ENCODE data around the gene XYLB. TPM values are rescaled to one million over a fixed set of nuclear protein-coding genes. Genes with fewer than 3 reads are reported as not detected.

The XYLB gene
- total and polyA plus RNA-seq, 5 donors from 2014 or later = 0.72 to 5.6 (median 2.1) TPM

DNA sequence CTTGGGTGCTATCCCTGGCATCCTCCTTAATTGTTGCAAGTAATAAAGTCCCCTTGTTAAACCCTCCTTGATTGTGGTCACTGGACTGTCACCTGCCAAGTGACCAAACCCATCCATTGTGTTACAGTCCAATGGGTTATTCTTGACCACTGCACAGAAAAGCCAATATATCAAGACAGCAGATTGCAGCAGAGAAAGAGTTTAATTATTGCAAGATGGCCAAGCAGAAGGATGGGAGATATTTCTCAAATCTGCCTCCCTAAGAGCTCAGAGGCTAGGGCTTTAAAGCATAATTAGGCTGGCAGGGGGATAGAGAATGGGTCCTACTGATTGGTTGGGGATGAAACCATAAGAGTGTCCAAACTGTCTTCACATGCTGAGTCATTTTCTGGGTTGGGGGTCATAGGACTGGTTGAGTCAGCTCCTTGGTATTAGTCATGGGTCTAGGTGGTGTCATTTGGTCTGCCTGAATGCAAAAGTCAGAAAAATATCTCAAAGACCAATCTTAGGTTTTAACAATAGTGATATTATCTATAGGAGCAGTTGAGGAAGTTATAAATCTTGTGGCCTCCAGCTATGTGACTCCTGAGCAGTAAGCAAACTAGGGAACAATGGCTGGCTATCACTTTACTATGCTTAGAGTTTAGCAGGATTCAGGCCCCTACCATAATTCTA, 19.1 kb upstream of the XYLB start:
- Histone ChIP-seq H3K4me3 (ENCODE audit: low read depth, low read length) (no peak overlapping the region), H3K4me1 (ENCODE audit: control insufficient read depth, insufficient read depth, low read length, poor library complexity, severe bottlenecking) (no peaks in the 10 kb centered on the region), H3K27me3 (ENCODE audit: control insufficient read depth, insufficient read depth, low read length) (no peaks in the 10 kb centered on the region), H3K9me3 (ENCODE audit: control insufficient read depth in 2 of 2, low read length in 2 of 2) (no peaks in the 10 kb centered on the region), H3K36me3 (ENCODE audit: control insufficient read depth, insufficient read depth, low read length) (no peaks in the 10 kb centered on the region), H3K27ac (ENCODE audit: insufficient read depth, low read length, poor library complexity, severe bottlenecking) (no peak overlapping the region)
- Mint-ChIP-seq H3K4me1 (no peaks in the 10 kb centered on the region), H3K27ac (peak overlapping the region in 1 of 3 donors; percentile 15), H3K27me3 (peaks cover 18% of the 10 kb centered on the region), H3K36me3 (no peaks in the 10 kb centered on the region), H3K4me3 (no peak overlapping the region), H3K9me3 (peaks cover 0 to 4% (median 0%) of the 10 kb centered on the region in 7 donors)
- DNase-seq = no peak
- ATAC-seq (ENCODE audit: low read depth in 2 of 2) = no peak

- no peaks in the 10 kb centered on the region for H3K27me3 ChIP-seq (ENCODE audit: control insufficient read depth, insufficient read depth, low read length)
- peaks cover 27% of the 10 kb centered on the region for H3K27me3 Mint-ChIP-seq
- DNase-seq (no peak), ATAC-seq (ENCODE audit: low read depth in 2 of 2) (no peak)
- H3K36me3 ChIP-seq (ENCODE audit: control insufficient read depth, insufficient read depth, low read length) = no peaks in the 10 kb centered on the region
- H3K4me1 Mint-ChIP-seq = no peaks in the 10 kb centered on the region
- H3K4me3 Mint-ChIP-seq = no peak overlapping the region
- no peak overlapping the region for H3K4me3 ChIP-seq (ENCODE audit: low read depth, low read length)
- no peak overlapping the region for H3K27ac ChIP-seq (ENCODE audit: insufficient read depth, low read length, poor library complexity, severe bottlenecking)
- H3K9me3 Mint-ChIP-seq = peaks cover 0 to 6% (median 0%) of the 10 kb centered on the region in 7 donors
- H3K4me1 ChIP-seq (ENCODE audit: control insufficient read depth, insufficient read depth, low read length, poor library complexity, severe bottlenecking) = no peaks in the 10 kb centered on the region
- peak overlapping the region in 1 of 3 donors; percentile 65 for H3K27ac Mint-ChIP-seq
- H3K36me3 Mint-ChIP-seq = no peaks in the 10 kb centered on the region
- H3K9me3 ChIP-seq (ENCODE audit: control insufficient read depth in 2 of 2, low read length in 2 of 2) = no peaks in the 10 kb centered on the region
These were observed 15.1 kb upstream of the XYLB start for GRCh38 chr3:38331257-38332022.

GRCh38 chr3:38332201-38332600, 14.4 kb upstream of the XYLB start:
- Histone ChIP-seq H3K4me3 (ENCODE audit: low read depth, low read length) (no peak overlapping the region), H3K27me3 (ENCODE audit: control insufficient read depth, insufficient read depth, low read length) (no peaks in the 10 kb centered on the region), H3K9me3 (ENCODE audit: control insufficient read depth in 2 of 2, low read length in 2 of 2) (no peaks in the 10 kb centered on the region), H3K27ac (ENCODE audit: insufficient read depth, low read length, poor library complexity, severe bottlenecking) (no peak overlapping the region), H3K36me3 (ENCODE audit: control insufficient read depth, insufficient read depth, low read length) (no peaks in the 10 kb centered on the region), H3K4me1 (ENCODE audit: control insufficient read depth, insufficient read depth, low read length, poor library complexity, severe bottlenecking) (no peaks in the 10 kb centered on the region)
- H3K27ac Mint-ChIP-seq = no peak overlapping the region
- ATAC-seq (ENCODE audit: low read depth in 2 of 2) (no peak), DNase-seq (no peak)
- no peaks in the 10 kb centered on the region for H3K4me1 Mint-ChIP-seq
- H3K9me3 Mint-ChIP-seq = peaks cover 0 to 4% (median 0%) of the 10 kb centered on the region in 7 donors
- H3K27me3 Mint-ChIP-seq = peaks cover 23% of the 10 kb centered on the region
- H3K36me3 Mint-ChIP-seq = no peaks in the 10 kb centered on the region
- no peak overlapping the region for H3K4me3 Mint-ChIP-seq

DNA sequence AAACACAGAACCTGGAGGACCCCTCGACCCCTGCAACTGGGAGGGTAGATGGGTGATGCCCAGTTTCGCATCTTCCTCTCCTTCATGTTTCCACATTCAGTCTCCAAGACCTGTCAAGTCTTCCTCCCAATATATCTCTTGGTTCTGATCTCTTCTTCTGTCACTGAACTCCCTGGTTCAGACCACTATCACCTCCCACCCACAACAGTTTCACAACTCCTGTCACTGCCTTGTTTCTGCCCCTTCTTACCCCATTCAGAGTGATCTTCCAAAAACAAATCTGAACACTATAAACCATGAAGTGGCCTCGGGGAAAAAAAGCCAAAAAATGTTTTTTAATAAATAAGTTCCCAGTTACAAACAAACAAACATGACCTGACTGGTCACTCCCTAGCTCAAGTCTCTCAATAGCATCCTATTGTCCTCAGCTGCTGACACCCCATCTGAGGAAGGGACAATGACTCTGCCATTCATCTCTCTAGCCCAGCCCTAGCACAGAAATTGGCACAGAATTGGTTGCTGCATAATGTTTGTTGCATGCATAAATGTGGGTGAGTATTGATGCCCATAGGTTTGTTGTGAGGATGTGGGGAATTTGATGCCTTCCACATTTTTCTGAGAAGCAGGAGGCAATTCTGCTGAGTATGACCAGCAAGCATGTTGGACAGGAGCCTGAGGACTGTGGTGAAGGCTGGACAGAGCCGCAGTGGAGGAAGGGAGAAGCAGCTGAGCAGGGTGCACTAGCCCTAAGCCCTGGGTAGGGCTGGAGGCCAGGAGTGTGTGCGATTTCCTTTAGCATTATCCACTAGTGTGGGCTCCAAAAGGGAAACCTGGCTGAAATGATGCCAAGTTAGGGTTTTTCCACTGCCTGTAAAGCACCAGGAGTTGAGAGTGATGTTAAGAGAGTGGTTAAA, 12.2 kb upstream of the XYLB start:
- Mint-ChIP-seq H3K4me3 (no peak overlapping the region), H3K27me3 (peaks cover 25% of the 10 kb centered on the region), H3K4me1 (no peaks in the 10 kb centered on the region), H3K9me3 (peaks cover 0 to 2% (median 0%) of the 10 kb centered on the region in 7 donors), H3K27ac (peak overlapping the region in 1 of 3 donors; percentile 67), H3K36me3 (no peaks in the 10 kb centered on the region)
- no peaks in the 10 kb centered on the region for H3K27me3 ChIP-seq (ENCODE audit: control insufficient read depth, insufficient read depth, low read length)
- no peaks in the 10 kb centered on the region for H3K36me3 ChIP-seq (ENCODE audit: control insufficient read depth, insufficient read depth, low read length)
- no peaks in the 10 kb centered on the region for H3K4me1 ChIP-seq (ENCODE audit: control insufficient read depth, insufficient read depth, low read length, poor library complexity, severe bottlenecking)
- ATAC-seq (ENCODE audit: low read depth in 2 of 2) (no peak), DNase-seq (no peak)
- H3K9me3 ChIP-seq (ENCODE audit: control insufficient read depth in 2 of 2, low read length in 2 of 2) = no peaks in the 10 kb centered on the region
- no peak overlapping the region for H3K27ac ChIP-seq (ENCODE audit: insufficient read depth, low read length, poor library complexity, severe bottlenecking)
- no peak overlapping the region for H3K4me3 ChIP-seq (ENCODE audit: low read depth, low read length)

GRCh38 chr3:38335263-38335662, 11.3 kb upstream of the XYLB start:
- H3K36me3 Mint-ChIP-seq = no peaks in the 10 kb centered on the region
- no peak overlapping the region for H3K27ac Mint-ChIP-seq
- no peak overlapping the region for H3K4me3 ChIP-seq (ENCODE audit: low read depth, low read length)
- peaks cover 3% of the 10 kb centered on the region for H3K27me3 ChIP-seq (ENCODE audit: control insufficient read depth, insufficient read depth, low read length)
- H3K9me3 ChIP-seq (ENCODE audit: control insufficient read depth in 2 of 2, low read length in 2 of 2) = no peaks in the 10 kb centered on the region
- H3K27ac ChIP-seq (ENCODE audit: insufficient read depth, low read length, poor library complexity, severe bottlenecking) = no peak overlapping the region
- no peaks in the 10 kb centered on the region for H3K4me1 ChIP-seq (ENCODE audit: control insufficient read depth, insufficient read depth, low read length, poor library complexity, severe bottlenecking)
- H3K9me3 Mint-ChIP-seq = peaks cover 0 to 2% (median 0%) of the 10 kb centered on the region in 7 donors
- peaks cover 25% of the 10 kb centered on the region for H3K27me3 Mint-ChIP-seq
- DNase-seq = no peak
- no peaks in the 10 kb centered on the region for H3K4me1 Mint-ChIP-seq
- no peak overlapping the region for H3K4me3 Mint-ChIP-seq
- H3K36me3 ChIP-seq (ENCODE audit: control insufficient read depth, insufficient read depth, low read length) = no peaks in the 10 kb centered on the region
- ATAC-seq (ENCODE audit: low read depth in 2 of 2) = no peak

DNA sequence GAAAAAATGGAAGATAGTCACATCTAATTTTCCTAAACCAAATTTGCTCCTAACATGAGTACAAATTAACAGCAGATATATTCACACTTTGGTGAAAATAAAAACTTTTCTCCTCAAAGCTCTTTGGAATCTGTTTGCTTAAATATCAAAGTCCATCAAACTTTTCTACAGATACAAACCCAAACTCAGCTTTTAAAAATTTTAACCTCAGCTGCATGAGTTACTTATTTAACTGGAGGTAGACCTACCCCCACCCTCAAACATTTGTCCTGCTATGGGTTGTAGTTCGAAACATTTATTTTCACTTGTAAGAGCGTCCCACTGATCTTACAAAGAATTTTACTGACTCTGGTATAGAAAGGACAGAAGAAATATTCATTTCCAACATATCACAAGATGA, 8.9 kb upstream of the XYLB start:
- no peak for ATAC-seq (ENCODE audit: low read depth in 2 of 2)
- no peak overlapping the region for H3K4me3 Mint-ChIP-seq

GRCh38 chr3:38343797-38344594, 2.6 kb upstream of the XYLB start:
- Mint-ChIP-seq H3K27ac (no peak overlapping the region), H3K9me3 (no peaks in the 10 kb centered on the region), H3K4me3 (peak overlapping the region in 1 of 4 donors; percentile 31), H3K36me3 (no peaks in the 10 kb centered on the region), H3K27me3 (peaks cover 16% of the 10 kb centered on the region), H3K4me1 (peaks cover 0 to 4% (median 2%) of the 10 kb centered on the region in 4 donors)
- ATAC-seq (ENCODE audit: low read depth in 2 of 2) (no peak), DNase-seq (no peak)
- Histone ChIP-seq H3K36me3 (ENCODE audit: control insufficient read depth, insufficient read depth, low read length) (no peaks in the 10 kb centered on the region), H3K27ac (ENCODE audit: insufficient read depth, low read length, poor library complexity, severe bottlenecking) (no peak overlapping the region), H3K4me3 (ENCODE audit: low read depth, low read length) (no peak overlapping the region), H3K27me3 (ENCODE audit: control insufficient read depth, insufficient read depth, low read length) (peaks cover 3% of the 10 kb centered on the region), H3K4me1 (ENCODE audit: control insufficient read depth, insufficient read depth, low read length, poor library complexity, severe bottlenecking) (peaks cover 11% of the 10 kb centered on the region), H3K9me3 (ENCODE audit: control insufficient read depth in 2 of 2, low read length in 2 of 2) (no peaks in the 10 kb centered on the region)

More for the DNA sequence above, 8.9 kb upstream of the XYLB start:
- Mint-ChIP-seq H3K27ac (no peak overlapping the region), H3K4me1 (no peaks in the 10 kb centered on the region), H3K9me3 (peaks cover 0 to 2% (median 0%) of the 10 kb centered on the region in 7 donors), H3K27me3 (peaks cover 24% of the 10 kb centered on the region), H3K36me3 (no peaks in the 10 kb centered on the region)
- DNase-seq = no peak
- no peak overlapping the region for H3K4me3 ChIP-seq (ENCODE audit: low read depth, low read length)
- no peaks in the 10 kb centered on the region for H3K36me3 ChIP-seq (ENCODE audit: control insufficient read depth, insufficient read depth, low read length)
- H3K9me3 ChIP-seq (ENCODE audit: control insufficient read depth in 2 of 2, low read length in 2 of 2) = no peaks in the 10 kb centered on the region
- H3K27ac ChIP-seq (ENCODE audit: insufficient read depth, low read length, poor library complexity, severe bottlenecking) = no peak overlapping the region
- no peaks in the 10 kb centered on the region for H3K4me1 ChIP-seq (ENCODE audit: control insufficient read depth, insufficient read depth, low read length, poor library complexity, severe bottlenecking)
- H3K27me3 ChIP-seq (ENCODE audit: control insufficient read depth, insufficient read depth, low read length) = peaks cover 3% of the 10 kb centered on the region
